SK-N-SH treated with all-trans-retinoic acid at 6 μM for 48 hours (cell line): Measurements from ENCODE around the gene NGFR.

Experiments used
- ARNTL ChIP-seq: fragments of 450-650 bp; formaldehyde crosslinking; IDR thresholded peaks from 2 replicates; pipeline ENCODE4 v1.5.0; 2020; ENCODE audit warnings: low read depth, mild to moderate bottlenecking, moderate library complexity, borderline replicate concordance
- BACH2 ChIP-seq: fragments of 250-450 bp; sonication (Bioruptor Pico); IDR thresholded peaks from 2 replicates; pipeline ENCODE4 v1.9.0; 2021; ENCODE audit warnings: mild to moderate bottlenecking, borderline replicate concordance
- ISL1 ChIP-seq: fragments of 250-450 bp; sonication (Bioruptor Pico); IDR thresholded peaks from 2 replicates; pipeline ENCODE4 v2.1.2; 2022; ENCODE audit warnings: mild to moderate bottlenecking, moderate library complexity
- TOX ChIP-seq: fragments of 250-450 bp; sonication (Bioruptor Pico); IDR thresholded peaks from 2 replicates; pipeline ENCODE4 v1.8.0; 2021; ENCODE audit warnings: mild to moderate bottlenecking, moderate library complexity, borderline replicate concordance
- ZFP3 ChIP-seq: fragments of 250-450 bp; sonication (Bioruptor Pico); IDR thresholded peaks from 2 replicates; pipeline ENCODE4 v1.5.0; 2020; ENCODE audit warnings: mild to moderate bottlenecking, moderate library complexity
- ZNF8 ChIP-seq: fragments of 450-650 bp; formaldehyde crosslinking; IDR thresholded peaks from 2 replicates; pipeline ENCODE4 v1.5.0; 2020; ENCODE audit warnings: mild to moderate bottlenecking, moderate library complexity
- TF ChIP-seq, protein P1 (sequence below): fragments of 250-450 bp; sonication (Bioruptor Pico); IDR thresholded peaks from 2 replicates; pipeline ENCODE4 v1.8.0; 2021; ENCODE audit warnings: low read depth, mild to moderate bottlenecking, moderate library complexity, borderline replicate concordance

DNA sequence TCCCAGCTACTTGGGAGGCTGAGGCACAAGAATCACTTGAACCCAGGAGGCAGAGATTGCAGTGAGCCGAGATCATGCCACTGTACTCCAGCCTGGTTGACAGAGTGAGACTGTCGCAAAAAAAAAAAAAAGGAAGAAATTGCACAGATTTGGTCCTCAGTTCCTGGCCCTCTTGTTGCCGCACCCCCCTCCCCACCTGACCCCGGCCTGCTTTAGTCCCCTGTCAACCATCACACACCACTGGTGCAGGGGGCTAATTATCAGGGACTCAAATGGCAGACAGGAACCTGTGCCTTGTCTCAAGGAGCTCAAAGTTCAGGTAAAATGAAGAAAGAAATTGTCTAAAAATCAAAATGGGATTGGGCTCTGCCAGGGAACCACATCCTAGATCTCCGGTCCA, 28.1 kb downstream of the NGFR start:
- no peak for TF ChIP-seq ISL1 (CRISPR knock-in tag)
- TF ChIP-seq BACH2 (CRISPR knock-in tag): no peak
- no peak for TF ChIP-seq ZNF8 (CRISPR knock-in tag)
- TF ChIP-seq ARNTL (CRISPR knock-in tag): no peak
- no peak for TF ChIP-seq TOX
- TF ChIP-seq, protein P1, sequence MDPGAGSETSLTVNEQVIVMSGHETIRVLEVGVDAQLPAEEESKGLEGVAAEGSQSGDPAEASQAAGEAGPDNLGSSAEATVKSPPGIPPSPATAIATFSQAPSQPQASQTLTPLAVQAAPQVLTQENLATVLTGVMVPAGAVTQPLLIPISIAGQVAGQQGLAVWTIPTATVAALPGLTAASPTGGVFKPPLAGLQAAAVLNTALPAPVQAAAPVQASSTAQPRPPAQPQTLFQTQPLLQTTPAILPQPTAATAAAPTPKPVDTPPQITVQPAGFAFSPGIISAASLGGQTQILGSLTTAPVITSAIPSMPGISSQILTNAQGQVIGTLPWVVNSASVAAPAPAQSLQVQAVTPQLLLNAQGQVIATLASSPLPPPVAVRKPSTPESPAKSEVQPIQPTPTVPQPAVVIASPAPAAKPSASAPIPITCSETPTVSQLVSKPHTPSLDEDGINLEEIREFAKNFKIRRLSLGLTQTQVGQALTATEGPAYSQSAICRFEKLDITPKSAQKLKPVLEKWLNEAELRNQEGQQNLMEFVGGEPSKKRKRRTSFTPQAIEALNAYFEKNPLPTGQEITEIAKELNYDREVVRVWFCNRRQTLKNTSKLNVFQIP (CRISPR knock-in tag): no peak
- no peak for TF ChIP-seq ZFP3 (CRISPR knock-in tag)
